Esophagus (tissue), 2 donors: ENCODE results near the gene SERPINA4. TPM values are rescaled to one million over a fixed set of nuclear protein-coding genes. Genes with fewer than 3 reads are reported as not detected.

ENCODE experiments used
- H3K27ac ChIP-seq, 2 donors: one replicate each; pipeline ENCODE4 v1.5.1; 2013; ENCODE audit warnings: low read depth in 2 of 2, mild to moderate bottlenecking in 2 of 2, inconsistent platforms in 1 of 2, low read length in 1 of 2, moderate library complexity in 1 of 2
- H3K27me3 ChIP-seq, 2 donors: one replicate each; pipeline ENCODE4 v1.6.1; 2013; ENCODE audit warnings: low read length in 2 of 2, control low read depth in 1 of 2, mild to moderate bottlenecking in 1 of 2; ENCODE audit not compliant: insufficient read depth in 2 of 2, control insufficient read depth in 1 of 2
- H3K36me3 ChIP-seq, 2 donors: one replicate each; pipeline ENCODE4 v1.6.1; 2013; ENCODE audit warnings: low read length in 1 of 2; ENCODE audit not compliant: control insufficient read depth in 2 of 2, insufficient read depth in 2 of 2
- H3K4me1 ChIP-seq, 2 donors: one replicate each; pipeline ENCODE4 v1.6.1; 2013; ENCODE audit warnings: low read length in 1 of 2; ENCODE audit not compliant: control insufficient read depth in 2 of 2, insufficient read depth in 2 of 2
- H3K4me3 ChIP-seq, 2 donors: one replicate each; pipeline ENCODE4 v1.5.1; 2013; ENCODE audit warnings: low read length in 2 of 2, mild to moderate bottlenecking in 2 of 2, low read depth in 1 of 2, moderate library complexity in 1 of 2
- H3K9me3 ChIP-seq, 2 donors: one replicate each; pipeline ENCODE4 v1.6.1; 2013; ENCODE audit warnings: mild to moderate bottlenecking in 2 of 2, low read depth in 1 of 2, low read length in 1 of 2, moderate library complexity in 1 of 2; ENCODE audit not compliant: control insufficient read depth in 2 of 2, insufficient read depth in 1 of 2
- WGBS, 2 donors: extraction: QIAGEN DNeasy Blood & Tissue Kit; methylation state at CpG; one replicate each; pipeline ENCODE4 v1.1.7; 2013; 5-methylcytosine and 5-hydroxymethylcytosine counted together
- polyA plus RNA-seq, 2 donors: library from polyadenylated mRNA; stranded (reverse); fragments of 200-250 nt; gene quantifications; one replicate each; pipeline ENCODE4 v1.2.3, GENCODE V29; 2013
- donor health status: healthy with polysubstance abuse.
- donor health status: Bipolar disorder and iron deficiency.

SERPINA4 gene
- polyA plus RNA-seq = not detected

- 80 to 84% methylated on average over 11 of the region's 11 CpGs for WGBS, 2 donors
- H3K4me3 ChIP-seq = no peak within 1 kb of the TSS
- no peaks in the 10 kb centered on the region for H3K36me3 ChIP-seq
- H3K27ac ChIP-seq = no peak within 1 kb of the TSS
- no peaks in the 10 kb centered on the region for H3K4me1 ChIP-seq
- H3K9me3 ChIP-seq = peaks cover 0 to 4% of the 10 kb centered on the region in 2 donors
- H3K27me3 ChIP-seq = no peaks in the 10 kb centered on the region
Observed at GRCh38 chr14:94560751-94561655, at the start of gene SERPINA4. Gene SERPINA4, plus strand, starts transcription at chr14:94561442. Its CDS starts 2,041 bp downstream, at chr14:94563483.

DNA sequence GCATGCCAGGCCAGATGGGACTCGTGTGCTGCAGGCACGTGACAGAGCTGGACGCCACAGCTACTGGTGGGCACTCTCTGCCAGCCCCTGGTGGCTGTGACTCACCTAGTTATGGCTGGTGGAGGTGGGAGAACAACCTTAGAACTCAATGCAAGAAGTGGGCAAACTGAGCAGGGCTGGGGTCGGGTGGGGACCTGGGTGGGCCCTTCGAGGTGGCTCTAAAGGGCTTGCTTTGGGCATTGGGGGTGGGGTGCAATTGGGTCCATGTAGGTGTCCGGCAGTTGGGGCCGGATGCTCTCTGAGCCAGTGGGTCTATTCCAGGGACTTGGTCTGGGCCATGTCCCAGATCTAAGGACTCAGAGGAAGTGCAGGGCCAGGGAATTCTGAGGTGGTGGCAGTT lies 46.9 kb upstream of the SERPINA4 start:
- Histone ChIP-seq H3K9me3 (no peaks in the 10 kb centered on the region), H3K4me1 (no peaks in the 10 kb centered on the region), H3K4me3 (no peak overlapping the region), H3K27me3 (no peaks in the 10 kb centered on the region), H3K36me3 (no peaks in the 10 kb centered on the region), H3K27ac (no peak overlapping the region)
- WGBS, 2 donors = 74 to 83% methylated on average over 7 of the region's 7 CpGs

- 85 to 86% methylated on average over 9 of the region's 9 CpGs for WGBS, 2 donors
- Histone ChIP-seq H3K4me1 (no peaks in the 10 kb centered on the region), H3K9me3 (no peaks in the 10 kb centered on the region), H3K36me3 (no peaks in the 10 kb centered on the region), H3K4me3 (no peak overlapping the region), H3K27ac (no peak overlapping the region), H3K27me3 (no peaks in the 10 kb centered on the region)
Observed at GRCh38 chr14:94515426-94515825, 45.8 kb upstream of the SERPINA4 start.

GRCh38 chr14:94515856-94516255 lies 45.4 kb upstream of the SERPINA4 start:
- Histone ChIP-seq H3K27ac (no peak overlapping the region), H3K4me3 (no peak overlapping the region), H3K36me3 (no peaks in the 10 kb centered on the region), H3K4me1 (no peaks in the 10 kb centered on the region), H3K27me3 (no peaks in the 10 kb centered on the region), H3K9me3 (no peaks in the 10 kb centered on the region)
- 90 to 94% methylated on average over 6 of the region's 6 CpGs for WGBS, 2 donors

GRCh38 chr14:94517248-94517640 lies 44.0 kb upstream of the SERPINA4 start:
- WGBS, 2 donors = 55 to 67% methylated on average over 10 of the region's 10 CpGs
- Histone ChIP-seq H3K4me3 (no peak overlapping the region), H3K4me1 (no peaks in the 10 kb centered on the region), H3K9me3 (no peaks in the 10 kb centered on the region), H3K27ac (no peak overlapping the region), H3K36me3 (no peaks in the 10 kb centered on the region), H3K27me3 (no peaks in the 10 kb centered on the region)

DNA sequence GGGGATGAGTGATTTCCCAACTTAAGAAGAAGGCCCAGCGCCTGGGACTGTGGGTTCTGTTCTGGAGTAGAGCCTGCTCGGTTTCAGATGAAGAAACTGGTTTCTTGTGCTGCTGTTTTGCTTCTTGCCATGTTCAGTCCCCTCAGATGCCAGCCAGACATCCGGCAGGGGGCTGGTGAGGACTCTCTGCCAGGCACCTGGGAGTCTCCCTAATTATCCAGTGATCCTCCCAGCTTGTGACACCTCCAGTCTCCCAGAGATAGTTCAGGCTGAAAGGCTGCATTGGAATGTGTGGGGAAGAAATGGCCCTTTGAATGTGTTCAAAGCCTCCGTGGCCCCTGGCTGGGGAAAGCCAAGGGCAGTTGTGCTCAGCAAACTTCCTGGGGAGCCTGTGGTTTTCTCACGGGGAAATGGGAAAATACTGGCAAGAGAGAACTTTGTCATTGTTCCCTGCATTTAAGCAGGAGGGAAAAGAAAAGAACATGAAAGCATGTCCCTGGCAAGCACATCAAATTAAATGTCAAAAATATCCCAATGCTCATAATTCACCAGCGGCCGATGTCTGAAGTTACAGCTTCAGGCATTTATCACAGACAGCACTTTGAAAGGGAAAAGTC lies 43.5 kb upstream of the SERPINA4 start:
- Histone ChIP-seq H3K9me3 (no peaks in the 10 kb centered on the region), H3K4me1 (no peaks in the 10 kb centered on the region), H3K4me3 (no peak overlapping the region), H3K27me3 (no peaks in the 10 kb centered on the region), H3K36me3 (no peaks in the 10 kb centered on the region), H3K27ac (no peak overlapping the region)
- 33 to 39% methylated on average over 7 of the region's 7 CpGs for WGBS, 2 donors

DNA sequence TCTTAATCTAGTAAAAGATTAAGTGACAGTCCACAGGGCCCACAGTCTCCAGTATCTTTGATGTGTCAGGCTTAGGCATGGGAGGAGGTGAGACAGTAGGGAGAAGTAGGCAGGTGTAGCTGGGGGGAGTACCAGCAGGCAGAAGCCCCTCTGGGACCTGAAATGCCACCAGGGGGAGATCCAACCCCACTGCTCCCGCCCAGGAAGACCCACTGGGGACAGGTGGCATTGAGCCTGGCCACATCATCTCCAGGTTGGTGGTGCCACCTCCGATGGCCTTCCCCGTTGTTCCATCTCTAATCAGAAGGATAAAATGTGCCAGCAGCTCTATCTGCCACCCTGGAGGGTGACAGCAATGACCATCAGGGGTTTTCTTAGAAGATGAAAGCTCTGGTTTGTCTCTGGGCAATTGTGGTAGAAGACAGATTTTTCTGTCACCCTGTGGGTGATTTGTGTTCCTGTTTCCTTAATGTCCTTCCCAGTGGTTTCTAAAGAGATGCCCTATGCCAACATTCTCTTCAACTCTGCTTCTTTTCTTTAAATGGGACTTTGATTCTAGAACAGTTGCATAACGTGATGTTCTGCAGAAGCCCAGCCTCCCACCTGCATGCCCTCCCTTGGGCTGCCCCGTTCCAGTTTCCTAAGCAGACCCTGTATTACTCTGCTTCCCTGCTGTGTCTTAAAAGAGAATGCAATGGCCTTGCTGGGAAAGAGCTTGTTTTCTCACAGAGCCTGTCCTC lies 39.7 kb upstream of the SERPINA4 start:
- Histone ChIP-seq H3K4me1 (no peaks in the 10 kb centered on the region), H3K9me3 (no peaks in the 10 kb centered on the region), H3K27me3 (no peaks in the 10 kb centered on the region), H3K4me3 (no peak overlapping the region), H3K27ac (no peak overlapping the region), H3K36me3 (no peaks in the 10 kb centered on the region)
- 62 to 63% methylated on average over 5 of the region's 5 CpGs for WGBS, 2 donors

DNA sequence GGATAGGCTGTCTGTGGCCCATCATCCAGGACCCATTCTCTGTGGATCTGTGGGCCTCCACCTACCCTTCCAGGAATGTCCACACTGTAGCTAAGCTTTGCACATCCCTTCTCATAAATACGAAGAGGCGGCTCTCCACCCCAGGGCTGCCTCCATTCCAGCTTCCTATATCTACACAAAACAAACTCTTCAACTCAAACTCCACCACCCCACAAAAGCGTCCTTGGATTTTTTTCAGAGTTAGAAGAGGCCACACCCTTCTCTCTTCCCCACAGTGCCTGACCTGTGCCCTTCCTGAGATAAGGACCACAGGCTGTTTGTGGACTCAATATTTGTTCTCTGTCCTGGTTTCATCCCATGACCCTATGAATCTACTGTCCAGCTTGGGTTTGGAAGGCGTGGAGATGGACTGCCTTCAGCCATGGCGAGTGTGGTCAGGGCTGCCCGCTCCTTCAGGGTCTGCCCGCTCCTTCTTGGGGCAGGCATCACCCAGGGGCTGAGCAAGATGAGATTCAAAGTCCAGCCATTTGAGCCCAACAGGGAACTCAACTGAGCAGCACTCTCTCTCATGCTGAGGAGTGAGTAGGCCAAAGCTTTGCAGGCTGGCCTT lies 39.0 kb upstream of the SERPINA4 start:
- WGBS, 2 donors = 82 to 90% methylated on average over 7 of the region's 7 CpGs
- H3K9me3 ChIP-seq = no peaks in the 10 kb centered on the region
- H3K4me1 ChIP-seq = no peaks in the 10 kb centered on the region
- no peaks in the 10 kb centered on the region for H3K27me3 ChIP-seq
- no peak overlapping the region for H3K4me3 ChIP-seq
- no peak overlapping the region for H3K27ac ChIP-seq
- no peaks in the 10 kb centered on the region for H3K36me3 ChIP-seq

GRCh38 chr14:94523265-94523664 lies 38.0 kb upstream of the SERPINA4 start:
- Histone ChIP-seq H3K4me1 (no peaks in the 10 kb centered on the region), H3K36me3 (no peaks in the 10 kb centered on the region), H3K4me3 (no peak overlapping the region), H3K27me3 (no peaks in the 10 kb centered on the region), H3K27ac (no peak overlapping the region), H3K9me3 (no peaks in the 10 kb centered on the region)
- 88 to 90% methylated on average over 8 of the region's 8 CpGs for WGBS, 2 donors
